GM21576 (cell line): ENCODE data around the gene AFAP1.

Source experiments
- ATAC-seq: cut with Tn5 transposase; IDR thresholded peaks from one replicate; pipeline ENCODE4 v1.9.1; 2021; ENCODE audit warnings: mild to moderate bottlenecking, moderate library complexity; ENCODE audit not compliant: unreplicated experiment

AFAP1 gene

GRCh38 chr4:7732263-7732662 is 207.4 kb downstream of the AFAP1 start:
- ATAC-seq = no peak

GRCh38 chr4:7731437-7731836 is 208.2 kb downstream of the AFAP1 start:
- no peak for ATAC-seq

- ATAC-seq = no peak
Observed at GRCh38 chr4:7727749-7728148, 211.9 kb downstream of the AFAP1 start.

GRCh38 chr4:7726665-7727413 is 212.8 kb downstream of the AFAP1 start:
- no peak for ATAC-seq

- no peak for ATAC-seq
Observed at GRCh38 chr4:7725951-7726350, 213.7 kb downstream of the AFAP1 start.

- ATAC-seq = no peak
Observed at GRCh38 chr4:7723625-7724024, 216.0 kb downstream of the AFAP1 start.

- no peak for ATAC-seq
Observed at GRCh38 chr4:7722766-7723387, 216.8 kb downstream of the AFAP1 start.

GRCh38 chr4:7721984-7722551 is 217.6 kb downstream of the AFAP1 start:
- ATAC-seq = no peak

GRCh38 chr4:7719354-7720174 is 220.1 kb downstream of the AFAP1 start:
- no peak for ATAC-seq

GRCh38 chr4:7717946-7718490 is 221.6 kb downstream of the AFAP1 start:
- ATAC-seq = no peak

- no peak for ATAC-seq
Observed at GRCh38 chr4:7717161-7717560, 222.5 kb downstream of the AFAP1 start.

GRCh38 chr4:7716010-7716721 is 223.5 kb downstream of the AFAP1 start:
- no peak for ATAC-seq

- ATAC-seq = no peak
Observed at GRCh38 chr4:7715271-7716009, 224.2 kb downstream of the AFAP1 start.

GRCh38 chr4:7714738-7715137 is 224.9 kb downstream of the AFAP1 start:
- no peak for ATAC-seq

GRCh38 chr4:7714176-7714575 is 225.5 kb downstream of the AFAP1 start:
- ATAC-seq = no peak

- no peak for ATAC-seq
Observed at GRCh38 chr4:7713757-7714156, 225.9 kb downstream of the AFAP1 start.

GRCh38 chr4:7712021-7712671 is 227.5 kb downstream of the AFAP1 start:
- no peak for ATAC-seq

- no peak for ATAC-seq
Observed at GRCh38 chr4:7711307-7711963, 228.2 kb downstream of the AFAP1 start.
